HepG2 (cell line): Measurements from ENCODE around the gene NEURL4. TPM values are rescaled to one million over a fixed set of nuclear protein-coding genes. Genes with fewer than 3 reads are reported as not detected.

ENCODE experiments used
- AHR ChIP-seq: IDR thresholded peaks from 2 replicates; pipeline ENCODE4 v1.6.1; 2018; ENCODE audit warnings: missing genetic modification reagents, missing compliant biosample characterization
- AKAP8 ChIP-seq: sonication (generic); formaldehyde crosslinking; IDR thresholded peaks from 2 replicates; pipeline ENCODE4 v1.5.1; 2020; ENCODE audit warnings: mild to moderate bottlenecking, missing genetic modification reagents
- ATF3 ChIP-seq: sonication (generic); formaldehyde crosslinking; IDR thresholded peaks from 2 replicates; pipeline ENCODE4 v1.4.0; 2020; ENCODE audit warnings: missing genetic modification reagents
- CREBL2 ChIP-seq: sonication (generic); formaldehyde crosslinking; IDR thresholded peaks from 2 replicates; pipeline ENCODE4 v1.8.1; 2023; ENCODE audit warnings: missing genetic modification reagents, mild to moderate bottlenecking, borderline replicate concordance
- E2F2 ChIP-seq: sonication (generic); formaldehyde crosslinking; IDR thresholded peaks from 2 replicates; pipeline ENCODE4 v1.4.0; 2020; ENCODE audit warnings: missing genetic modification reagents, borderline replicate concordance
- FOSL2 ChIP-seq: sonication (generic); formaldehyde crosslinking; IDR thresholded peaks from 2 replicates; pipeline ENCODE4 v1.4.0; 2020; ENCODE audit warnings: missing genetic modification reagents
- GRHL1 ChIP-seq: sonication (generic); formaldehyde crosslinking; conservative IDR thresholded peaks from 2 replicates; pipeline ENCODE4 v1.8.0; 2022; ENCODE audit warnings: missing genetic modification reagents
- HNF4A ChIP-seq: sonication (generic); formaldehyde crosslinking; IDR thresholded peaks from 2 replicates; pipeline ENCODE4 v1.4.0; 2020; ENCODE audit warnings: missing genetic modification reagents
- HOXD1 ChIP-seq: sonication (generic); formaldehyde crosslinking; IDR thresholded peaks from 2 replicates; pipeline ENCODE4 v1.5.0; 2020; ENCODE audit warnings: missing genetic modification reagents
- MXD3 ChIP-seq: IDR thresholded peaks from 2 replicates; pipeline ENCODE4 v1.6.1; 2016; ENCODE audit warnings: mild to moderate bottlenecking, missing biosample characterization, missing genetic modification reagents
- NFIB ChIP-seq: sonication (generic); formaldehyde crosslinking; IDR thresholded peaks from 2 replicates; pipeline ENCODE4 v1.9.0; 2021; ENCODE audit warnings: missing genetic modification reagents, mild to moderate bottlenecking, borderline replicate concordance
- NR3C1 ChIP-seq: sonication (generic); formaldehyde crosslinking; IDR thresholded peaks from 2 replicates; pipeline ENCODE4 v1.4.0; 2020; ENCODE audit warnings: missing genetic modification reagents
- NRL ChIP-seq: sonication (generic); formaldehyde crosslinking; IDR thresholded peaks from 2 replicates; pipeline ENCODE4 v1.5.0; 2020; ENCODE audit warnings: missing genetic modification reagents, mild to moderate bottlenecking, moderate library complexity, borderline replicate concordance
- RBFOX2 ChIP-seq: fragments of 200-400 bp; formaldehyde crosslinking; IDR thresholded peaks from 2 replicates; pipeline ENCODE4 v1.6.1; 2017; ENCODE audit warnings: low read depth, mild to moderate bottlenecking, low read length
- TAF15 ChIP-seq: fragments of 200-400 bp; formaldehyde crosslinking; IDR thresholded peaks from one replicate; pipeline ENCODE4 v1.6.1; 2018; ENCODE audit warnings: mild to moderate bottlenecking, low read depth, low read length; ENCODE audit not compliant: poor library complexity, severe bottlenecking
- ZFP36 ChIP-seq: fragments of 150-350 bp; IDR thresholded peaks from 2 replicates; pipeline ENCODE4 v1.6.1; 2018; ENCODE audit warnings: borderline replicate concordance, low read length, low read depth; ENCODE audit not compliant: partially characterized antibody
- ZKSCAN5 ChIP-seq: sonication (generic); formaldehyde crosslinking; IDR thresholded peaks from 2 replicates; pipeline ENCODE4 v1.5.1; 2020; ENCODE audit warnings: mild to moderate bottlenecking, missing genetic modification reagents
- ZNF18 ChIP-seq: sonication (generic); formaldehyde crosslinking; IDR thresholded peaks from 2 replicates; pipeline ENCODE4 v1.8.0; 2022; ENCODE audit warnings: mild to moderate bottlenecking, missing genetic modification reagents; ENCODE audit not compliant: insufficient replicate concordance
- ZNF263 ChIP-seq: sonication (generic); formaldehyde crosslinking; IDR thresholded peaks from 2 replicates; pipeline ENCODE4 v1.4.0; 2020; ENCODE audit warnings: missing genetic modification reagents
- ZNF430 ChIP-seq: sonication (generic); formaldehyde crosslinking; IDR thresholded peaks from 2 replicates; pipeline ENCODE4 v1.9.0; 2021; ENCODE audit warnings: mild to moderate bottlenecking, missing genetic modification reagents
- ZNF484 ChIP-seq: sonication (generic); formaldehyde crosslinking; IDR thresholded peaks from 2 replicates; pipeline ENCODE4 v1.5.1; 2020; ENCODE audit warnings: mild to moderate bottlenecking, low read depth, missing genetic modification reagents, borderline replicate concordance
- ZNF552 ChIP-seq: sonication (generic); formaldehyde crosslinking; IDR thresholded peaks from 2 replicates; pipeline ENCODE4 v1.9.0; 2022; ENCODE audit warnings: missing genetic modification reagents, mild to moderate bottlenecking, borderline replicate concordance
- ZSCAN12 ChIP-seq: sonication (generic); formaldehyde crosslinking; IDR thresholded peaks from 2 replicates; pipeline ENCODE4 v1.9.0; 2021; ENCODE audit warnings: mild to moderate bottlenecking, missing genetic modification reagents
- polyA plus RNA-seq, 8 experiments: library from polyadenylated mRNA; depleted of rRNA in 3 of 8; stranded (reverse) in 7 of 8; unstranded in 1 of 8; fragments of >200 nt; fragmentation: Illumina TruSeq in 4 of 8; extraction: Trizol in 4 of 8; gene quantifications; 2 replicates each; pipeline versions ENCODE4 v1.2.1 to v1.2.3, GENCODE V29; 2011 to 2016; ENCODE audit warnings: low read depth in 4 of 8, missing spikeins in 1 of 8, mixed read lengths in 1 of 8; ENCODE audit not compliant: insufficient read depth in 1 of 8
- total RNA-seq, 5 experiments: library from RNA; depleted of rRNA; stranded (reverse); fragments of >200 nt; fragmentation: Illumina TruSeq; extraction: Trizol; gene quantifications; 2 replicates each; pipeline ENCODE4 v1.2.3, GENCODE V29; 2016; ENCODE audit warnings: low read depth in 1 of 5

The NEURL4 gene
- total and polyA plus RNA-seq, 2 of the 13 experiments (the other 11 are each of a cell fraction or from before 2014, with no cell fraction given): 14.8 to 15.7 TPM

- TF ChIP-seq MXD3 (CRISPR knock-in tag) (no peak), HOXD1 (CRISPR knock-in tag) (no peak), FOSL2 (CRISPR knock-in tag) (no peak; the same call in 1 of the 2 replicates), GRHL1 (no peak), AHR (CRISPR knock-in tag) (no peak), RBFOX2 (no peak), NR3C1 (CRISPR knock-in tag) (no peak), ZKSCAN5 (CRISPR knock-in tag) (no peak), ZSCAN12 (CRISPR knock-in tag) (no peak), CREBL2 (no peak), ZNF18 (CRISPR knock-in tag) (no peak), ZNF552 (CRISPR knock-in tag) (no peak), ZNF263 (no peak), TAF15 (no peak), AKAP8 (CRISPR knock-in tag) (no peak), NFIB (CRISPR knock-in tag) (no peak), E2F2 (CRISPR knock-in tag) (no peak), NRL (no peak), ATF3 (CRISPR knock-in tag) (no peak), HNF4A (CRISPR knock-in tag) (no peak), ZNF484 (CRISPR knock-in tag) (no peak), ZFP36 (no peak), ZNF430 (CRISPR knock-in tag) (no peak)
Observed at GRCh38 chr17:7306911-7307685, 22.0 kb downstream of the NEURL4 start, which contains the start of gene EIF5A (continued).
